Measurements from ENCODE around the gene CDK2AP2.

GRCh38 chr11:67490727-67491065, 17.3 kb downstream of the CDK2AP2 start:
- no peak for TF ChIP-seq CTCF (IDR thresholded peaks at IDR 0.05; ENCODE audit: low read length)
- TF ChIP-seq EZH2 (IDR thresholded peaks at IDR 0.05; ENCODE audit: borderline replicate concordance, low read length) = no peak
